Activated naive CD4-positive, alpha-beta T cell treated with anti-CD3 and anti-CD28 coated beads, Interleukin-2, amount 50 U/mL, for 24 hours (primary cell): ENCODE data around the gene FABP1.

Experiments used
- H3K27ac Mint-ChIP-seq: one replicate; pipeline ENCODE4 v1.8.0; 2021; ENCODE audit warnings: mild to moderate bottlenecking, mixed read lengths
- H3K27me3 Mint-ChIP-seq: one replicate; pipeline ENCODE4 v1.8.0; 2021; ENCODE audit warnings: mixed read lengths
- H3K36me3 Mint-ChIP-seq: one replicate; pipeline ENCODE4 v1.8.0; 2021; ENCODE audit warnings: mixed read lengths
- H3K4me1 Mint-ChIP-seq: one replicate; pipeline ENCODE4 v1.8.0; 2021; ENCODE audit warnings: mixed read lengths
- H3K4me3 Mint-ChIP-seq: one replicate; pipeline ENCODE4 v1.8.0; 2021; ENCODE audit warnings: mild to moderate bottlenecking, mixed read lengths
- H3K9me3 Mint-ChIP-seq: one replicate; pipeline ENCODE4 v1.8.0; 2021; ENCODE audit warnings: mixed read lengths

Gene FABP1

GRCh38 chr2:88125924-88126771 is 1.7 kb downstream of the FABP1 start:
- Mint-ChIP-seq H3K36me3 (no peaks in the 10 kb centered on the region), H3K4me3 (no peak overlapping the region), H3K27me3 (no peaks in the 10 kb centered on the region), H3K4me1 (no peaks in the 10 kb centered on the region), H3K9me3 (no peaks in the 10 kb centered on the region), H3K27ac (no peak overlapping the region)

DNA sequence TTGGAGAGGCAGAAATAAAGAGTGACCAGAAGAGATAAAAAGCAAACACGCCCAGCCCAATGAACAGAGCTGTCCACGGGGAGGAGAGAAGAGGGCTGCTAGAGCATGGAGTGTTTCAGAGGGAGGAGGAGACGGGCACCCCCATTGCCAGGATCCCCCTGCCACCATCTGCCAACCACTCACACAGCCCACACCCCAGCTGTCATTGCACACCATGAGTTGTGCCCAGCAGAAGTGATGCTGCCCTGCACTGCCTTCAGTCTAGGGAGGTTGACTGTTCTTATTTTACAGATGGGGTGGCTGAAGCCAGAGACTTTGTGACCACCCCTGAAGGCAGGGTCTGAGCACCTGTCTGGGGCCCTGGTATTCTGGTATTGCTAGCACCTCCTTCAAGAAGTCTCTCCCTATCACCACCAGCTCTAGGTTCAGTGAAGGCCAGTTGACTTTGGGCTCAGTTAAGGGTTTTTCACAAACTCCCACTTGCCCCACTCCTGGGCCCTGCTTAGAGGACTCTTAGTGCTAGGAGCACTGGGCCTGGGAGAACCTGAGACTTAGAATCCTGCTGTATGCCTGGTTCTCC is 2.4 kb downstream of the FABP1 start:
- H3K9me3 Mint-ChIP-seq = no peaks in the 10 kb centered on the region
- no peak overlapping the region for H3K4me3 Mint-ChIP-seq
- H3K27me3 Mint-ChIP-seq = no peaks in the 10 kb centered on the region
- no peak overlapping the region for H3K27ac Mint-ChIP-seq
- no peaks in the 10 kb centered on the region for H3K36me3 Mint-ChIP-seq
- no peaks in the 10 kb centered on the region for H3K4me1 Mint-ChIP-seq

GRCh38 chr2:88123975-88124917 is 3.6 kb downstream of the FABP1 start:
- H3K27me3 Mint-ChIP-seq = no peaks in the 10 kb centered on the region
- H3K4me1 Mint-ChIP-seq = no peaks in the 10 kb centered on the region
- no peak overlapping the region for H3K27ac Mint-ChIP-seq
- H3K36me3 Mint-ChIP-seq = no peaks in the 10 kb centered on the region
- H3K9me3 Mint-ChIP-seq = no peaks in the 10 kb centered on the region
- H3K4me3 Mint-ChIP-seq = no peak overlapping the region

- Mint-ChIP-seq H3K4me1 (no peaks in the 10 kb centered on the region), H3K9me3 (no peaks in the 10 kb centered on the region), H3K36me3 (no peaks in the 10 kb centered on the region), H3K27me3 (no peaks in the 10 kb centered on the region), H3K27ac (no peak overlapping the region), H3K4me3 (no peak overlapping the region)
Measured at GRCh38 chr2:88123164-88123974, 4.5 kb downstream of the FABP1 start.

DNA sequence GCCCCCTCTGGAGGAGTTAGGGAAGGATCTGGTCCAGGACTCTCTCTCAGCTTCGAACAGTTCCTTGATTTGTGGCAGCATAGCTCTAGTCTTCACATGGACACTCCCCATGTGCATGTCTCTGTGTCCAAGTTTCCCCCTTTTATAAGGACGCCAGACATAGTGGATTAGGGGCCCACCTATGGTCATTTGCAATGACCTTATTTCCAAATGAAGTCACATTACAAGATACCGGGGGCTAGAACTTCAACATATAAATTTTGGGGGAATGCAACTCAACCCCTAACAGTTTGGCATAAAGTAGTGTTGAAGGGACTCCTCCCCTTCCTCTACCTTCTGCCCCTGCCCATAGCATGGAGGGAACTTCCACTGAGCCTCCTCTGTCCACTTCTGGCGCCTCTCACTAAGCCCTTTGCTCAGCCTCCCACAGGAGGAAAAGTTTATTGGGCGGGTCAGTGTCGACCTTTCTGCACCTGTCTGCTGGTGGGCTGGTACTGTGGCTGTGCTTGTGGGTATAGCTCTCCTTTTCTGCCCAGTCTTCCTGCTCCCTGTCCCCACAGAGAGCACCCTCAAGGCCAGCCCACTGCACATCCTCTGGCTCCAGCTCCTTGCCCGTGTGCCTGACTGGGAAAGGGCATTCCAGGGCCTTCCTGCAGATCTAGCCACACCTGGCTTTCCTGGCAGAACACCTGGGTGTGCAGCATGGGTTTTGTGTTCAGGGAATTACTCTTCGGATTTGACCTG is 5.5 kb downstream of the FABP1 start:
- Mint-ChIP-seq H3K4me3 (no peak overlapping the region), H3K9me3 (no peaks in the 10 kb centered on the region), H3K27ac (no peak overlapping the region), H3K27me3 (no peaks in the 10 kb centered on the region), H3K4me1 (no peaks in the 10 kb centered on the region), H3K36me3 (no peaks in the 10 kb centered on the region)

DNA sequence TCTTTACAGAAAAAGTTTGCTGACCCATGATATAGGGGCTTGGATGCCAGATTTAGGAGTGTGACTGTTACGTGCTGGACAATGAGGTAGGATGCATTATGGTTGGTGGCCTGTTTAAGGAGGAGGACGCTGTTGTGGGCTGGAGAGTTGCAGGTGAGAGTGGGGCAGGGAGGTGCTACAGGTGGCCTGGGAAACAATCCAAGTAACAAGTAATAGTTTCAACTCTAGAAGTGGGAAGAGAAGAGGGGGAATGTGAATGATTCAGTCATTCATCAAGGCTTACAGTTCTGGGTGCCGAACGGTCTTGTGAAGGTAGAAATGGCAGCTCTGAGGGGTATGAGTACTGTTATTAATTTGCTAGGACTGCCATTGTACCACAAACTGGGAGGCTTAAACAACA is 6.2 kb downstream of the FABP1 start:
- Mint-ChIP-seq H3K9me3 (no peaks in the 10 kb centered on the region), H3K27ac (no peak overlapping the region), H3K27me3 (no peaks in the 10 kb centered on the region), H3K4me3 (no peak overlapping the region), H3K4me1 (no peaks in the 10 kb centered on the region), H3K36me3 (no peaks in the 10 kb centered on the region)

DNA sequence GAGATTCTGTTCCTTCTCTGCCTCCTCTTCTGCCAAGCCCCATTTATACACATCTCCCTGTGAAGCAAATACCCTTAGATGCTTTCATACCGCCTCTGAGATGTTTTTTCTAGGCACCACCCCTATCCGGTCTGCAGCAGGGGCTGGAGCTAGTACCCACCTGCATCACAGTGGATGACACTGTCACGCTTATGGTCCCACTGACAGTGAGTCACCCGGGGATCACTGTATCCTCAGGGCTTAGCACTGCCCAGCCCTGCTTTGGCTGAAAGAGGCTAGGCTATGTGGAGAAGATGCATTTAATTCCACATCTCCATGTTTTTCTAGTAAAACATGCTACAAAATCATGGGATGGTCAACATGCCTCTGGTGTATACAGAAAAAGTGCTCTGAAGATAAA is 9.9 kb downstream of the FABP1 start:
- no peaks in the 10 kb centered on the region for H3K27me3 Mint-ChIP-seq
- H3K9me3 Mint-ChIP-seq = no peaks in the 10 kb centered on the region
- H3K4me1 Mint-ChIP-seq = no peaks in the 10 kb centered on the region
- no peaks in the 10 kb centered on the region for H3K36me3 Mint-ChIP-seq
- no peak overlapping the region for H3K27ac Mint-ChIP-seq
- no peak overlapping the region for H3K4me3 Mint-ChIP-seq

DNA sequence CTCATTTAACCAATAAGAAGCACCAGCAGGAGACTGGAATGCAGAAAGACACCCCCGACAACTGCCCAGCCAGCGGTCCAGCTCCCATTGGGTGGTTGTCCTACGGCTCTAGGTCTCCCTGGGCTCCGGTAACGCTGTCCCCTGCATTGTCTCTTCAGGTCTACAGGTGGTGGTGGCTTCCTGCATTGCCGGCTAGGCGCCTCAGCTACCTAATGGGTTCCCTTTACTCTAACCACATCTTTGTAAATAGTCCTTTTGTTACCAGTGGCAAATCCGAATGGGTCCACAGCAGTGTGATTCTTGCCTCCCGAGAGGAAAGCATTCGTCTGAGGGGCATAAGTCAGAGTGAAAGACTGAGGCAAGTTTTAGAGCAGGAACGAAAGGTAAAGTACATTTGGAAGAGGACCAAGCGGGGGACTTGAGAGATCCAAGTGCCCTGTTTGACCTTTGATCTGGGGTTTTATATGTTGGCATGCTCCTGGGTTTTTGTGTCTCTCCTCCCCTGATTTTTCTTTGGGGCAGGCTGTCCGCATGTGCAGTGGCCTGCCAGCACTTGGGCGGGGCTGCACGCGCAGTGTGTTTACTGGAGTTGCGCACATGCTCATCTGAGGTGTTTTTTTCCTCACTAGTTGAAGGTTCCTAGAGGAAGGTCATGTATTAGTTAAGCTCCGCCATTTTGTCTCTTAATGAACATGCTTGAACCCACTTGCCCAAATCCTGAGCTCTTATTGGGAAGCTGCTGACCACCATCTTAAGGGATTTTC is 11.0 kb downstream of the FABP1 start:
- H3K4me1 Mint-ChIP-seq = no peaks in the 10 kb centered on the region
- H3K9me3 Mint-ChIP-seq = no peaks in the 10 kb centered on the region
- H3K4me3 Mint-ChIP-seq = no peak overlapping the region

GRCh38 chr2:88115825-88116518 is 11.9 kb downstream of the FABP1 start:
- Mint-ChIP-seq H3K4me3 (no peak overlapping the region), H3K27ac (no peak overlapping the region), H3K36me3 (no peaks in the 10 kb centered on the region), H3K9me3 (no peaks in the 10 kb centered on the region), H3K27me3 (no peaks in the 10 kb centered on the region), H3K4me1 (no peaks in the 10 kb centered on the region)

More for the DNA sequence above, 11.0 kb downstream of the FABP1 start:
- no peaks in the 10 kb centered on the region for H3K36me3 Mint-ChIP-seq
- H3K27ac Mint-ChIP-seq = no peak overlapping the region
- H3K27me3 Mint-ChIP-seq = no peaks in the 10 kb centered on the region

- Mint-ChIP-seq H3K4me1 (no peaks in the 10 kb centered on the region), H3K27me3 (no peaks in the 10 kb centered on the region), H3K4me3 (no peak overlapping the region), H3K36me3 (no peaks in the 10 kb centered on the region), H3K9me3 (no peaks in the 10 kb centered on the region), H3K27ac (no peak overlapping the region)
Measured at GRCh38 chr2:88114889-88115288, 13.0 kb downstream of the FABP1 start.

DNA sequence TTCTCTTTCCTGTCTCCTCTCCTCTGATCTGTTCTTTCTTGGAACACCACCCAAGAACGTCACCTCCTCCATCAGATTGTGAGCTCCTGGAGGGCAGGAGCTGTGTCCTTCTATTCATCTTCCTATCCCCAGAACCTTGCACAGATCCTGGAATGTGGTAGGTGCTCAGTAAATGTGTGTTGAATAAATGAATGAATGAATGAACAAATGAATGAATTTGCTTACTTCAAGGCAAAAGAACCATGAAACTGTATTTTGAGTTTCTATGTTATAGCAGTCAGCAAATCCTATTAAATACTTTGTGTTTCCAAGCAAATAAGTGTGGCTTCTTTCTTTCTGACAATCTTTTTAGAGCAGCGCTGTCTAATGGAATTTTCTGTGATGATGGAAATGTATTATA is 14.8 kb downstream of the FABP1 start:
- Mint-ChIP-seq H3K27me3 (no peaks in the 10 kb centered on the region), H3K9me3 (no peaks in the 10 kb centered on the region), H3K27ac (no peak overlapping the region), H3K4me1 (no peaks in the 10 kb centered on the region), H3K4me3 (no peak overlapping the region), H3K36me3 (no peaks in the 10 kb centered on the region)

DNA sequence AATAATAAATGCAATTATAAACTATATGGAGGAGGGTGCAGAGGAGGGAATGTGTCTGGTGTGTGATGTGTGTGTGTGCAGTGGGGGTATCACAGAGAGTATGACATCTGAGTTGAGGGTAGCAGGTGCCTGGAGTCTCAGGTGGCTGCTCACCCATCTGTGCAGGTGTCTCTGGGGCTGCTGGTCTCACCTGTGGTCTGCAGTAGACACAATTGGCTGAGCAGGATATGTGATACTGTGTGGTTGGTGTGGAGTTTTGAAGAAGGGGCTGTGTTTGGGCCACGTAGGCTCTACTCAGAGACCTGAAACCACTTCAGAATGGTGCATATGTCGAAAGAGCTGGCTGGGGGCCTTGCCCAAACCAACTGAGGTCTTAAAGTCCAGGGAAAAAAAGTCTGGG is 17.0 kb downstream of the FABP1 start:
- Mint-ChIP-seq H3K4me1 (no peaks in the 10 kb centered on the region), H3K27ac (no peak overlapping the region), H3K36me3 (no peaks in the 10 kb centered on the region), H3K4me3 (no peak overlapping the region), H3K27me3 (no peaks in the 10 kb centered on the region), H3K9me3 (no peaks in the 10 kb centered on the region)

DNA sequence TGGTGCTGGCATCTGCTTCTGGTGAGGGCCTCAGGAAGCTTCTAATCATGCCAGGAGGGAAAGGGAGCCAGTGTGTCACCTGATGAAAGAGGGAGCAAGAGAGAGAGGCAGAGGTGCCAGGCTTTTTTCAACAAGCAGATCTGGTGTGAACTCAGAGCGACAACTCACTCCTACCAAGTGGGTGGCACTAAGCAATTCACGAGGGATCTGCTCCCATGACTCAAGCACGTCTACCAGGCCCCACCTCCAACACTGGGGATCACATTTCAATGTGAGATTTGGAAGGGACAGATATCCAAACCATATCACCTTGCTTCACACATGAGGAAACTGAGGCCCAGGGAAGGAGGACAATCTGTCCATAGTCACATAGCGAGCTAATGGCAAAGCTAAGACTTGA is 19.1 kb downstream of the FABP1 start:
- Mint-ChIP-seq H3K27me3 (no peaks in the 10 kb centered on the region), H3K4me1 (no peaks in the 10 kb centered on the region), H3K4me3 (no peak overlapping the region), H3K9me3 (no peaks in the 10 kb centered on the region), H3K36me3 (no peaks in the 10 kb centered on the region), H3K27ac (no peak overlapping the region)

DNA sequence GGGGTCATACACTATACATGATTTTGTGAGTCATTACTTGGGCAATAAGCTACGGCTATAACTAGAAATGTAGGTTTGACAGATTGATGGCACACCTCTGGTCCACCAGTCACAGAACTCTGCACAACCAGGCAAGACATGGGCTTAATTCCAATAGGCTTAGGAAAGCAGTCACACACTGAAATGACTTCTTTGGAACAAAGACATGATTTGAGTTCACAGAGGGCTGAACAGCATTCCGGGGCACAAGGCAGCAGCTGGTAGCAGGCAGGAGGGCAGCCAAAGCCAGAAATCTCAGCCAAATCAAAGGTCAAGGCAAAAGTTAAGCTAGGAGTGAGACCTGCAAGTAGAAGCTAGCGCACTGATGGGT is 27.4 kb downstream of the FABP1 start:
- Mint-ChIP-seq H3K9me3 (no peaks in the 10 kb centered on the region), H3K36me3 (no peaks in the 10 kb centered on the region), H3K27me3 (no peaks in the 10 kb centered on the region), H3K4me1 (no peaks in the 10 kb centered on the region), H3K27ac (no peak overlapping the region), H3K4me3 (no peak overlapping the region)
